Liver (tissue), 9 donors: Measurements from ENCODE around the gene FFAR1. TPM values are rescaled to one million over a fixed set of nuclear protein-coding genes. Genes with fewer than 3 reads are reported as not detected.

Source experiments
- DNase-seq: peaks from one replicate; pipeline ENCODE4 v3.0.0-alpha.2; 2017; ENCODE audit warnings: low spot score
- H3K27ac ChIP-seq, 2 donors: one replicate each; pipeline ENCODE4 v1.7.0; 2013; ENCODE audit warnings: inconsistent platforms in 2 of 2, low read length in 2 of 2, control low read depth in 1 of 2, low read depth in 1 of 2, mild to moderate bottlenecking in 1 of 2
- H3K27me3 ChIP-seq, 4 donors: one replicate each; pipeline versions ENCODE4 v1.6.1 to v1.7.0; 2013; ENCODE audit warnings: low read length in 3 of 4, inconsistent platforms in 1 of 4, mild to moderate bottlenecking in 1 of 4, moderate library complexity in 1 of 4; ENCODE audit not compliant: control insufficient read depth in 4 of 4, insufficient read depth in 4 of 4
- H3K36me3 ChIP-seq, 4 donors: one replicate each; pipeline versions ENCODE4 v1.6.1 to v1.7.0; 2013; ENCODE audit warnings: low read length in 3 of 4, mild to moderate bottlenecking in 3 of 4, low read depth in 1 of 4, moderate library complexity in 1 of 4; ENCODE audit not compliant: control insufficient read depth in 4 of 4, insufficient read depth in 3 of 4
- H3K4me1 ChIP-seq, 4 donors: one replicate each; pipeline versions ENCODE4 v1.6.1 to v1.7.0; 2013; ENCODE audit warnings: low read length in 3 of 4, mild to moderate bottlenecking in 3 of 4, moderate library complexity in 1 of 4; ENCODE audit not compliant: control insufficient read depth in 4 of 4, insufficient read depth in 4 of 4
- H3K4me3 ChIP-seq, 3 donors: one replicate each; pipeline versions ENCODE4 v1.6.1 to v1.7.0; 2013; ENCODE audit warnings: low read length in 3 of 3, control low read depth in 1 of 3, low read depth in 1 of 3, mild to moderate bottlenecking in 1 of 3
- H3K9ac ChIP-seq, 2 donors: one replicate each; pipeline ENCODE4 v1.7.0; 2013; ENCODE audit warnings: low read length in 2 of 2, mild to moderate bottlenecking in 2 of 2, moderate library complexity in 2 of 2, control low read depth in 1 of 2, low read depth in 1 of 2
- H3K9me3 ChIP-seq, 4 donors: one replicate each; pipeline versions ENCODE4 v1.6.1 to v1.7.0; 2013; ENCODE audit warnings: low read length in 3 of 4; ENCODE audit not compliant: control insufficient read depth in 4 of 4
- ATF3 ChIP-seq: IDR thresholded peaks from 2 replicates; pipeline ENCODE4 v1.6.1; 2016; ENCODE audit warnings: antibody characterized with exemption
- CTCF ChIP-seq: fragments of 150-350 bp; IDR thresholded peaks from 2 replicates; pipeline ENCODE4 v1.5.1; 2017; ENCODE audit warnings: improper control_type of control experiment, low read depth, low read length; ENCODE audit not compliant: missing input control
- EGR1 ChIP-seq, 2 donors: IDR thresholded peaks; 2 replicates each; pipeline ENCODE4 v1.6.1; 2016 to 2018; ENCODE audit warnings: antibody characterized with exemption in 2 of 2, low read depth in 2 of 2
- FOXA1 ChIP-seq: IDR thresholded peaks from 2 replicates; pipeline ENCODE4 v1.6.1; 2016; ENCODE audit warnings: antibody characterized with exemption
- FOXA2 ChIP-seq: IDR thresholded peaks from 2 replicates; pipeline ENCODE4 v1.6.1; 2016; ENCODE audit warnings: antibody characterized with exemption
- GABPA ChIP-seq, 2 donors: IDR thresholded peaks in 1 of 2; conservative IDR thresholded peaks in 1 of 2; 2 replicates each; pipeline ENCODE4 v1.6.1; 2016; ENCODE audit warnings: antibody characterized with exemption in 2 of 2, mild to moderate bottlenecking in 1 of 2, moderate library complexity in 1 of 2
- HNF4A ChIP-seq, 2 donors: conservative IDR thresholded peaks; 2 replicates each; pipeline ENCODE4 v1.6.1; 2016; ENCODE audit warnings: antibody characterized with exemption in 2 of 2, mild to moderate bottlenecking in 2 of 2
- HNF4G ChIP-seq: IDR thresholded peaks from 2 replicates; pipeline ENCODE4 v1.6.1; 2016; ENCODE audit warnings: antibody characterized with exemption
- JUND ChIP-seq, 2 donors: IDR thresholded peaks; 2 replicates each; pipeline ENCODE4 v1.6.1; 2016; ENCODE audit warnings: antibody characterized with exemption in 2 of 2
- MAX ChIP-seq: IDR thresholded peaks from 2 replicates; pipeline ENCODE4 v1.6.1; 2016; ENCODE audit warnings: antibody characterized with exemption
- NR2F2 ChIP-seq: IDR thresholded peaks from 2 replicates; pipeline ENCODE4 v1.6.1; 2016; ENCODE audit warnings: antibody characterized with exemption
- RAD21 ChIP-seq, 2 donors: IDR thresholded peaks; 2 replicates each; pipeline ENCODE4 v1.6.1; 2016; ENCODE audit warnings: antibody characterized with exemption in 2 of 2, mild to moderate bottlenecking in 2 of 2
- REST ChIP-seq: IDR thresholded peaks from 2 replicates; pipeline ENCODE4 v1.6.1; 2016; ENCODE audit warnings: antibody characterized with exemption, mild to moderate bottlenecking
- RXRA ChIP-seq, 2 donors: IDR thresholded peaks; 2 replicates each; pipeline ENCODE4 v1.6.1; 2017 to 2018; ENCODE audit warnings: antibody characterized with exemption in 2 of 2, mild to moderate bottlenecking in 1 of 2
- SP1 ChIP-seq: IDR thresholded peaks from 2 replicates; pipeline ENCODE4 v1.6.1; 2018; ENCODE audit warnings: antibody characterized with exemption, mild to moderate bottlenecking
- TAF1 ChIP-seq: conservative IDR thresholded peaks from 2 replicates; pipeline ENCODE4 v1.6.1; 2016; ENCODE audit warnings: antibody characterized with exemption, mild to moderate bottlenecking
- YY1 ChIP-seq: IDR thresholded peaks from 2 replicates; pipeline ENCODE4 v1.6.1; 2016; ENCODE audit warnings: antibody characterized with exemption, mild to moderate bottlenecking
- ZBTB33 ChIP-seq: IDR thresholded peaks from 2 replicates; pipeline ENCODE4 v1.6.1; 2016; ENCODE audit warnings: antibody characterized with exemption
- WGBS: extraction: QIAGEN DNeasy Blood & Tissue Kit; methylation state at CpG from one replicate; pipeline ENCODE4 v1.1.7; 2013; 5-methylcytosine and 5-hydroxymethylcytosine counted together
- polyA plus RNA-seq, 2 donors: library from polyadenylated mRNA; stranded (reverse) in 1 of 2; unstranded in 1 of 2; fragments of 200-250 nt in 1 of 2; fragments of >200 nt in 1 of 2; fragmentation: Nextera tagmentation in 1 of 2; extraction: Ambion mirVana in 1 of 2; gene quantifications; one replicate each; pipeline versions ENCODE4 v1.2.1 to v1.2.3, GENCODE V29; 2013 to 2015
- total RNA-seq, 2 donors: library from RNA; depleted of rRNA; stranded (reverse); fragments of >200 nt; gene quantifications; one replicate each; pipeline ENCODE4 v1.2.3, GENCODE V29; 2014
- donor health status: healthy.
- donor health status: healthy.
- donor health status: healthy.
- donor health status: healthy.
- donor health status: healthy.

Gene FFAR1
- total and polyA plus RNA-seq, 4 donors = not detected

GRCh38 chr19:35340431-35340830 lies 7.3 kb upstream of the FFAR1 start:
- H3K9me3 ChIP-seq = no peaks in the 10 kb centered on the region
- no peak overlapping the region for H3K4me3 ChIP-seq
- WGBS = 85% methylated on average over 11 of the region's 11 CpGs
- H3K9ac ChIP-seq = no peak overlapping the region
- H3K27me3 ChIP-seq = no peaks in the 10 kb centered on the region
- no peak for DNase-seq
- H3K4me1 ChIP-seq = no peaks in the 10 kb centered on the region
- no peaks in the 10 kb centered on the region for H3K36me3 ChIP-seq
- H3K27ac ChIP-seq = no peak overlapping the region
- TF ChIP-seq TAF1 = no peak
- TF ChIP-seq EGR1 (IDR thresholded peaks at IDR 0.05; ENCODE audit: low read depth in 2 of 2) = no peak
- no peak for TF ChIP-seq NR2F2
- TF ChIP-seq HNF4G = no peak
- no peak for TF ChIP-seq YY1
- TF ChIP-seq ATF3 = no peak
- TF ChIP-seq HNF4A (conservative IDR thresholded peaks at IDR 0.05) = no peak
- no peak for TF ChIP-seq SP1
- TF ChIP-seq FOXA1 = no peak
- TF ChIP-seq FOXA2 = no peak
- no peak for TF ChIP-seq JUND (IDR thresholded peaks at IDR 0.05)
- TF ChIP-seq RAD21 (IDR thresholded peaks at IDR 0.05) = no peak
- TF ChIP-seq GABPA (IDR thresholded peaks at IDR 0.05 in 1 of 2, conservative IDR thresholded peaks at IDR 0.05 in 1 of 2) = no peak
- TF ChIP-seq MAX = no peak
- no peak for TF ChIP-seq REST
- TF ChIP-seq ZBTB33 = no peak
- no peak for TF ChIP-seq RXRA (IDR thresholded peaks at IDR 0.05)
- no peak for TF ChIP-seq CTCF

- Histone ChIP-seq H3K4me3 (no peak overlapping the region), H3K9me3 (no peaks in the 10 kb centered on the region)
Measured at GRCh38 chr19:35341006-35341405, 6.7 kb upstream of the FFAR1 start.

More at GRCh38 chr19:35341006-35341405, 6.7 kb upstream of the FFAR1 start:
- no peaks in the 10 kb centered on the region for H3K27me3 ChIP-seq
- no peak for TF ChIP-seq SP1
- TF ChIP-seq REST = no peak
- TF ChIP-seq GABPA (IDR thresholded peaks at IDR 0.05 in 1 of 2, conservative IDR thresholded peaks at IDR 0.05 in 1 of 2) = no peak
- TF ChIP-seq MAX = no peak
- TF ChIP-seq TAF1 = no peak
- TF ChIP-seq FOXA2 = no peak
- TF ChIP-seq RXRA (IDR thresholded peaks at IDR 0.05) = no peak
- TF ChIP-seq NR2F2 = no peak
- TF ChIP-seq FOXA1 = no peak
- no peak for TF ChIP-seq YY1
- no peak for TF ChIP-seq HNF4A (conservative IDR thresholded peaks at IDR 0.05)
- TF ChIP-seq ATF3 = no peak
- no peak for TF ChIP-seq HNF4G
- H3K4me1 ChIP-seq = no peaks in the 10 kb centered on the region
- H3K9ac ChIP-seq = no peak overlapping the region
- WGBS = 86% methylated on average over 16 of the region's 16 CpGs
- DNase-seq = no peak
- no peaks in the 10 kb centered on the region for H3K36me3 ChIP-seq
- no peak overlapping the region for H3K27ac ChIP-seq
